ENCODE measurements around the gene DNAAF2.

Gene DNAAF2

GRCh38 chr14:49617852-49618519, 17.1 kb downstream of the DNAAF2 start:
- Histone ChIP-seq H3K27me3 (ENCODE audit: insufficient read depth, low read depth) (no peaks in the 10 kb centered on the region), H3K4me3 (IDR thresholded peaks at IDR 0.05; ENCODE audit: insufficient read depth, low read depth, low read length) (no peak overlapping the region), H3K4me1 (ENCODE audit: low read depth, poor library complexity, severe bottlenecking) (peaks cover 13% of the 10 kb centered on the region), H3K4me2 (no peak overlapping the region), H3K36me3 (ENCODE audit: insufficient read depth) (peaks cover 7% of the 10 kb centered on the region; the same call in 1 of the 2 replicates), H4K20me1 (ENCODE audit: insufficient read depth) (no peaks in the 10 kb centered on the region), H3K9ac (no peak overlapping the region), H3K79me2 (ENCODE audit: insufficient read depth, low read depth) (peaks cover 60% of the 10 kb centered on the region), H2AFZ (ENCODE audit: low read depth) (no peak overlapping the region), H3K27ac (no peak overlapping the region; the same call in 1 of the 2 replicates)
- TF ChIP-seq, protein P1, sequence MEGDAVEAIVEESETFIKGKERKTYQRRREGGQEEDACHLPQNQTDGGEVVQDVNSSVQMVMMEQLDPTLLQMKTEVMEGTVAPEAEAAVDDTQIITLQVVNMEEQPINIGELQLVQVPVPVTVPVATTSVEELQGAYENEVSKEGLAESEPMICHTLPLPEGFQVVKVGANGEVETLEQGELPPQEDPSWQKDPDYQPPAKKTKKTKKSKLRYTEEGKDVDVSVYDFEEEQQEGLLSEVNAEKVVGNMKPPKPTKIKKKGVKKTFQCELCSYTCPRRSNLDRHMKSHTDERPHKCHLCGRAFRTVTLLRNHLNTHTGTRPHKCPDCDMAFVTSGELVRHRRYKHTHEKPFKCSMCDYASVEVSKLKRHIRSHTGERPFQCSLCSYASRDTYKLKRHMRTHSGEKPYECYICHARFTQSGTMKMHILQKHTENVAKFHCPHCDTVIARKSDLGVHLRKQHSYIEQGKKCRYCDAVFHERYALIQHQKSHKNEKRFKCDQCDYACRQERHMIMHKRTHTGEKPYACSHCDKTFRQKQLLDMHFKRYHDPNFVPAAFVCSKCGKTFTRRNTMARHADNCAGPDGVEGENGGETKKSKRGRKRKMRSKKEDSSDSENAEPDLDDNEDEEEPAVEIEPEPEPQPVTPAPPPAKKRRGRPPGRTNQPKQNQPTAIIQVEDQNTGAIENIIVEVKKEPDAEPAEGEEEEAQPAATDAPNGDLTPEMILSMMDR (conservative IDR thresholded peaks at IDR 0.05; ENCODE audit: low read depth, low read length) = no peak

DNA sequence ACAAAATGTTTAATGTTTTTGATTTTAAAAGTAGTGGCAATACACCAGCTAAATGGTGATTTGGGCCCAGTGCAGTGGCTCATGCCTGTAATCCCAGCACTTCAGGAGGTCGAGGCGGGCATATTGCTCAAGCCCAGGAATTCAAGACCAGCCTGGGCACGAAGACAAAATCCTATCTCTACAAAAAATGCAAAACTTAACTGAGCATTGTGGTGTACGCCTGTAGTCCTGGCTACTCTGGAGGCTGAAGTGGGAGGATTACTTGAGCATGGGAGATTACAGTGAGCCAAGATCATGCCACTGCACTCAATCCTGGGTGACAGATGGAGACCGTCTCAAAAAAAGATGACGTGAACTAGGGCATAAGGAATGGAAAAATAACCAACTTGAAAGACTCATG, 19.3 kb downstream of the DNAAF2 start:
- TF ChIP-seq, protein P1 (conservative IDR thresholded peaks at IDR 0.05; ENCODE audit: low read depth, low read length) = no peak
- Histone ChIP-seq H3K4me2 (no peak overlapping the region), H3K27ac (no peak overlapping the region), H2AFZ (ENCODE audit: low read depth) (no peak overlapping the region), H3K9ac (no peak overlapping the region), H3K4me1 (ENCODE audit: low read depth, poor library complexity, severe bottlenecking) (peaks cover 13% of the 10 kb centered on the region), H3K4me3 (IDR thresholded peaks at IDR 0.05; ENCODE audit: insufficient read depth, low read depth, low read length) (no peak overlapping the region), H3K36me3 (ENCODE audit: insufficient read depth) (peaks cover 7% of the 10 kb centered on the region; the same call in 1 of the 2 replicates), H3K79me2 (ENCODE audit: insufficient read depth, low read depth) (peaks cover 42% of the 10 kb centered on the region), H3K27me3 (ENCODE audit: insufficient read depth, low read depth) (no peaks in the 10 kb centered on the region), H4K20me1 (ENCODE audit: insufficient read depth) (no peaks in the 10 kb centered on the region)

- Histone ChIP-seq H3K4me2 (no peak overlapping the region), H3K27me3 (ENCODE audit: insufficient read depth, low read depth) (no peaks in the 10 kb centered on the region), H3K27ac (no peak overlapping the region), H4K20me1 (ENCODE audit: insufficient read depth) (no peaks in the 10 kb centered on the region), H3K36me3 (ENCODE audit: insufficient read depth) (peaks cover 7% of the 10 kb centered on the region; the same call in 1 of the 2 replicates), H3K9ac (no peak overlapping the region), H3K79me2 (ENCODE audit: insufficient read depth, low read depth) (peaks cover 28% of the 10 kb centered on the region), H2AFZ (ENCODE audit: low read depth) (no peak overlapping the region), H3K4me1 (ENCODE audit: low read depth, poor library complexity, severe bottlenecking) (peaks cover 13% of the 10 kb centered on the region), H3K4me3 (IDR thresholded peaks at IDR 0.05; ENCODE audit: insufficient read depth, low read depth, low read length) (no peak overlapping the region)
- TF ChIP-seq, protein P1 (conservative IDR thresholded peaks at IDR 0.05; ENCODE audit: low read depth, low read length) = no peak
Observed at GRCh38 chr14:49614196-49614595, 20.8 kb downstream of the DNAAF2 start.

DNA sequence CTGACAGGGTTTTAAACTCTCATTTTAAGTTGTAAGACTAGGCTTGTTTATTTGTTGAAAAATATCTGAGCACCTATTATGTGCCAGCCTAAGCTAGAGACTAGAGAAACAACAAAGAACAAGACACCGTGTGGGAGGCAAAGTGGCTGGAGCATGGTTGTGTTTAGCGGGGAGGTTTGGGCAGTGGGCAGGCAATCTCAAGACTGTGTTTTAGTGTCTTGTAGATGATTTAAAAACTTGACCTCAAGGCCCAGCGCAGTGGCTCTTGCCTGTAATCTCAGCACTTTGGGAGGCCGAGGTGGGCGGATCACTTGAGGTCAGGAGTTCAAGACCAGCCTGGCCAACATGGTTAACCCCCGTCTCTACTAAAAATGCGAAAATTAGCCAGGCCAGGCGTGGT, 22.4 kb downstream of the DNAAF2 start:
- no peak overlapping the region for H3K27ac ChIP-seq
- H4K20me1 ChIP-seq (ENCODE audit: insufficient read depth) = no peaks in the 10 kb centered on the region
- no peaks in the 10 kb centered on the region for H3K4me1 ChIP-seq (ENCODE audit: low read depth, poor library complexity, severe bottlenecking)
- no peak overlapping the region for H2AFZ ChIP-seq (ENCODE audit: low read depth)
- H3K79me2 ChIP-seq (ENCODE audit: insufficient read depth, low read depth) = peaks cover 13% of the 10 kb centered on the region; the same call in 1 of the 2 replicates
- no peaks in the 10 kb centered on the region; the same call in 1 of the 2 replicates for H3K36me3 ChIP-seq (ENCODE audit: insufficient read depth)
- no peak overlapping the region for H3K9ac ChIP-seq
- TF ChIP-seq, protein P1 (conservative IDR thresholded peaks at IDR 0.05; ENCODE audit: low read depth, low read length) = no peak
- H3K4me2 ChIP-seq = no peak overlapping the region
- no peak overlapping the region for H3K4me3 ChIP-seq (IDR thresholded peaks at IDR 0.05; ENCODE audit: insufficient read depth, low read depth, low read length)
- no peaks in the 10 kb centered on the region for H3K27me3 ChIP-seq (ENCODE audit: insufficient read depth, low read depth)
